OCI-LY7 (cell line): Measurements from ENCODE around the gene ARHGEF25. TPM values are rescaled to one million over a fixed set of nuclear protein-coding genes. Genes with fewer than 3 reads are reported as not detected.

Experiments
- BruUV-seq: library from RNA; stranded (reverse); fragments of 400-500 nt; replicated peaks from 2 replicates; lab custom pipeline; 2021; lab: Mats Ljungman, UMichigan
- CTCF ChIA-PET: fragments of 300-600 bp; sonication (Branson Sonifier 250); formaldehyde crosslinking; loops from one replicate; lab custom pipeline; 2022; ENCODE audit warnings: antibody characterized with exemption; ENCODE audit not compliant: unreplicated experiment; lab: Charles Lee
- POLR2A ChIA-PET: fragments of 300-600 bp; sonication (Branson Sonifier 250); formaldehyde crosslinking; loops from one replicate; lab custom pipeline; 2022; ENCODE audit warnings: antibody characterized with exemption; lab: Charles Lee
- DNase-seq: peaks from one replicate; pipeline ENCODE4 v3.0.0-alpha.2; 2015; ENCODE audit warnings: low spot score
- H2AFZ ChIP-seq: fragments of 200-600 bp; sonication (generic), shearing (Covaris generic); 2 replicates; pipeline ENCODE4 v1.6.1; 2014; ENCODE audit warnings: mild to moderate bottlenecking, antibody characterized with exemption, low read length, moderate library complexity
- H3K27ac ChIP-seq: fragments of 200-600 bp; sonication (generic); 2 replicates; pipeline ENCODE4 v1.5.1; 2014; ENCODE audit warnings: mixed run types, low read depth, mild to moderate bottlenecking, moderate library complexity, low read length, inconsistent platforms; ENCODE audit not compliant: poor library complexity, severe bottlenecking
- H3K36me3 ChIP-seq: fragments of 200-600 bp; sonication (generic); 2 replicates; pipeline ENCODE4 v1.6.1; 2014; ENCODE audit warnings: mild to moderate bottlenecking, antibody characterized with exemption, low read length, moderate library complexity, mixed read lengths; ENCODE audit not compliant: insufficient read depth
- H3K4me1 ChIP-seq: fragments of 200-600 bp; sonication (generic); 2 replicates; pipeline ENCODE4 v1.5.1; 2014; ENCODE audit warnings: mild to moderate bottlenecking, low read length; ENCODE audit not compliant: insufficient read depth, poor library complexity, severe bottlenecking
- H3K4me2 ChIP-seq: fragments of 200-600 bp; sonication (generic); 2 replicates; pipeline ENCODE4 v1.6.1; 2014; ENCODE audit warnings: mild to moderate bottlenecking, low read length
- H3K4me3 ChIP-seq: fragments of 200-600 bp; sonication (generic); 2 replicates; pipeline ENCODE4 v1.5.1; 2014; ENCODE audit warnings: mild to moderate bottlenecking, low read depth, low read length; ENCODE audit not compliant: poor library complexity, severe bottlenecking
- H3K79me2 ChIP-seq: fragments of 200-600 bp; sonication (generic); 2 replicates; pipeline ENCODE4 v1.6.1; 2016; ENCODE audit warnings: low read depth, mild to moderate bottlenecking, low read length, moderate library complexity, mixed read lengths; ENCODE audit not compliant: insufficient read depth
- H3K9me2 ChIP-seq: fragments of 200-600 bp; sonication (generic); 2 replicates; pipeline ENCODE4 v1.6.1; 2016; ENCODE audit warnings: mild to moderate bottlenecking, low read length, mixed read lengths; ENCODE audit not compliant: insufficient read depth
- H3K9me3 ChIP-seq: fragments of 200-600 bp; sonication (generic); 2 replicates; pipeline ENCODE4 v1.6.1; 2014; ENCODE audit warnings: mild to moderate bottlenecking, mixed run types, low read length, mixed read lengths
- H4K20me1 ChIP-seq: fragments of 200-600 bp; sonication (generic); 2 replicates; pipeline ENCODE4 v1.6.1; 2014; ENCODE audit warnings: mild to moderate bottlenecking, antibody characterized with exemption, low read length, moderate library complexity, mixed read lengths; ENCODE audit not compliant: insufficient read depth
- EZH2phosphoT487 ChIP-seq: fragments of 200-600 bp; sonication (generic); IDR thresholded peaks from 2 replicates; pipeline ENCODE4 v1.6.1; 2018; ENCODE audit warnings: low read depth, borderline replicate concordance, mild to moderate bottlenecking, mixed run types, antibody characterized with exemption, low read length, moderate library complexity, mixed read lengths
- intact Hi-C: fragments of 100-400 bp; cut with micrococcal nuclease; formaldehyde crosslinking; loops from one replicate; pipeline ENCODE4 v1.10.0; 2022; ENCODE audit not compliant: unreplicated experiment
- total RNA-seq, 2 experiments: library from RNA; depleted of rRNA in 1 of 2; stranded (reverse); fragments of >200 nt in 1 of 2; shearing (Covaris generic) in 1 of 2; gene quantifications; 2 replicates each; pipeline ENCODE4 v1.2.3, GENCODE V29; 2014 to 2022
- TF ChIP-seq, protein P1 (sequence below): fragments of 200-600 bp; sonication (generic); conservative IDR thresholded peaks from 2 replicates; pipeline ENCODE4 v1.5.1; 2014; ENCODE audit warnings: mild to moderate bottlenecking, antibody characterized with exemption, low read length, moderate library complexity, mixed read lengths

Gene ARHGEF25
- total RNA-seq, 2 experiments from 2014 or later = not detected

DNA sequence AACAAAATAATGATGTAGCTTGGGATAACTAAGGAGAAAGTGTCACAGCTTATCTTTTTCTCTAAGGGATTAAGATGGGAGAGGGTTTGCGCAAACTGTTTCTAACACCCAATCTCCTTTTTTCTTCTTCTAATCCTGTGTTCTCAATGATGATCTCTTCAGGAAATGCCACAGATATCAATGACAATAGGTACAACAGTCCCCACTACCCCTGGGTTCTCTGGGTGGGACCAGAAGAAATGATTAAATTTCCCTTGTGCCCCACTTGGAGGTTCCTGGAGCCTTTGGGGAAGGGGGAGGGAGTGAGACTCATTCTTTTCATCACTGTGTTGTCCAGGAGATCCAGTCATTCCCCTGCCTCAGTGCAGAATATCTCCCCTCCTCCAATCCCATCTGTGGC, 28.8 kb upstream of the ARHGEF25 start:
- H4K20me1 ChIP-seq = no peaks in the 10 kb centered on the region
- H3K4me1 ChIP-seq = no peaks in the 10 kb centered on the region
- no peak overlapping the region for H2AFZ ChIP-seq
- H3K27ac ChIP-seq = no peak overlapping the region
- ChIA-PET CTCF (interaction anchor here (1.3 kb wide), 1 partner anchor 51 kb away, joined by 5 read pairs; the partner anchor contains the start of gene B4GALNT1), POLR2A (interaction anchor here (0.5 kb wide), 1 partner anchor 17 kb away, joined by 4 read pairs; no protein-coding TSS in a partner anchor)
- H3K4me3 ChIP-seq = no peak overlapping the region
- H3K79me2 ChIP-seq = no peaks in the 10 kb centered on the region
- intact Hi-C loops = loop anchor here (2.0 kb wide), 1 partner anchor 32 kb away; no protein-coding TSS in a partner anchor
- H3K4me2 ChIP-seq = no peak overlapping the region
- BruUV-seq = no TSS peak
- no peaks in the 10 kb centered on the region for H3K36me3 ChIP-seq
- DNase-seq = no peak
- H3K9me3 ChIP-seq = no peaks in the 10 kb centered on the region
- no peaks in the 10 kb centered on the region for H3K9me2 ChIP-seq
- TF ChIP-seq EZH2phosphoT487 = no peak
- TF ChIP-seq, protein P1, sequence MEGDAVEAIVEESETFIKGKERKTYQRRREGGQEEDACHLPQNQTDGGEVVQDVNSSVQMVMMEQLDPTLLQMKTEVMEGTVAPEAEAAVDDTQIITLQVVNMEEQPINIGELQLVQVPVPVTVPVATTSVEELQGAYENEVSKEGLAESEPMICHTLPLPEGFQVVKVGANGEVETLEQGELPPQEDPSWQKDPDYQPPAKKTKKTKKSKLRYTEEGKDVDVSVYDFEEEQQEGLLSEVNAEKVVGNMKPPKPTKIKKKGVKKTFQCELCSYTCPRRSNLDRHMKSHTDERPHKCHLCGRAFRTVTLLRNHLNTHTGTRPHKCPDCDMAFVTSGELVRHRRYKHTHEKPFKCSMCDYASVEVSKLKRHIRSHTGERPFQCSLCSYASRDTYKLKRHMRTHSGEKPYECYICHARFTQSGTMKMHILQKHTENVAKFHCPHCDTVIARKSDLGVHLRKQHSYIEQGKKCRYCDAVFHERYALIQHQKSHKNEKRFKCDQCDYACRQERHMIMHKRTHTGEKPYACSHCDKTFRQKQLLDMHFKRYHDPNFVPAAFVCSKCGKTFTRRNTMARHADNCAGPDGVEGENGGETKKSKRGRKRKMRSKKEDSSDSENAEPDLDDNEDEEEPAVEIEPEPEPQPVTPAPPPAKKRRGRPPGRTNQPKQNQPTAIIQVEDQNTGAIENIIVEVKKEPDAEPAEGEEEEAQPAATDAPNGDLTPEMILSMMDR = no peak

DNA sequence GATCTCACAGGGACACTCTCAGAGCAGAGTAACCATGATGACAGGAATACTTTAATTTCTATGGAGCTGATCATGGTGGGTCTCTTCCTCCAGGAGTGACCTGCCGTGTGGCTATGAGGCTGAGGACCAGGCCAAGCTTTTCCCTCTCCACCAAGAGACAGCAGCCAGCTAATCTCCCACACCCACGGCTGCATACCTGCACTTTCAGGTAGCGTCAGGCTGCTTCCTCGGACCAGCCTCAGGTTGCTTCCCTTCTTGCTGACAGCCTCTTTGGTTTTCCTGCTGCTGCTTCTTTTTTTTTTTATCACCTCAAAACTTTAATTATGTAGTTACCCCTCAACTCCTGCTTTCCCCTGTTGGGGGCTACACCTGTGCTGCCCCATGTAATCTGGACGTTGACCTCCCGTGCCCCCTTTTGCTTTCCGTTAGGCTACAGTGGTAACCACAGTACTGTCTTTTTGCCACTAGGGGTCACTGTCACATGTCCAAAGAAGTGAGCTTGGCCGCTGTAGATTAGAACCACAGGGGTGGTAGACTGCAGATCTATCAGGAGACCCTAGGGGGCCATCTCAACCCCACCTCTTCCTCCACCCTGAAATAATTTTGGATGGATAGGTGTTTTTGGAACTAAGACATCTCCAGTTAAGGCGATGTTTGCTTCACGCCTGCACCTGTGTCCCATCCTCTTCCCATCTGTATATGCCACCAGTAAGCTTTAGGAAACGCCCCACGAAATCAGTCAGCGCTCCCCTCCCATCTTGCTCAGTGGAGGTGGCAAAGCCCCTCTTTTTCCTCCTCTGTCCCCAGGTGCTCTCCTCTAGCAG, 28.0 kb upstream of the ARHGEF25 start:
- Histone ChIP-seq H2AFZ (no peak overlapping the region), H3K27ac (no peak overlapping the region), H3K9me2 (no peaks in the 10 kb centered on the region), H3K36me3 (no peaks in the 10 kb centered on the region), H3K4me2 (no peak overlapping the region), H3K4me1 (no peaks in the 10 kb centered on the region), H3K9me3 (no peaks in the 10 kb centered on the region), H3K4me3 (no peak overlapping the region), H4K20me1 (no peaks in the 10 kb centered on the region), H3K79me2 (no peaks in the 10 kb centered on the region)
- TF ChIP-seq EZH2phosphoT487 = no peak
- TF ChIP-seq, protein P1 = peak; percentile 100
- no TSS peak for BruUV-seq
- ChIA-PET CTCF (interaction anchor here (0.6 to 2.3 kb wide), 5 partner anchors 17 to 125 kb away, joined by 3 to 6 read pairs (median 3); no protein-coding TSS in a partner anchor), POLR2A (interaction anchor here (0.5 to 0.8 kb wide), 3 partner anchors 15 to 47 kb away, joined by 3 to 8 read pairs (median 4); no protein-coding TSS in a partner anchor)
- peak; percentile 94 for DNase-seq
- intact Hi-C loops = loop anchor here (1.0 to 2.0 kb wide), 4 partner anchors 32 to 159 kb away; partner anchors contain the start of genes B4GALNT1 and OS9
